ENCODE results near the gene NCK2. TPM values are rescaled to one million over a fixed set of nuclear protein-coding genes. Genes with fewer than 3 reads are reported as not detected.

The NCK2 gene
- total RNA-seq, 1 experiment from 2014 or later, result 21.6 TPM

GRCh38 chr2:105893011-105893995, 148.6 kb downstream of the NCK2 start:
- Histone ChIP-seq H3K9me3 (ENCODE audit: low read depth, low read length, poor library complexity, severe bottlenecking) (no peaks in the 10 kb centered on the region), H3K4me1 (ENCODE audit: insufficient read depth, low read length, poor library complexity, severe bottlenecking) (no peaks in the 10 kb centered on the region), H3K4me3 (ENCODE audit: low read depth, low read length, poor library complexity, severe bottlenecking) (no peak overlapping the region), H3K27ac (ENCODE audit: low read depth, low read length, poor library complexity, severe bottlenecking) (no peak overlapping the region), H3K36me3 (ENCODE audit: insufficient read depth, low read length, poor library complexity, severe bottlenecking) (no peaks in the 10 kb centered on the region), H3K27me3 (replicated peaks; ENCODE audit: insufficient read depth, low read depth, low read length, poor library complexity) (no peaks in the 10 kb centered on the region)
- intact Hi-C loops (cut with micrococcal nuclease; ENCODE audit: unreplicated experiment), result no loop called here
- ChIA-PET POLR2A (ENCODE audit: low non-redundant PET) (no interaction called here), CTCF (no interaction called here)
- BruUV-seq (replicated peaks), result TSS peak; percentile 86
- TF ChIP-seq CTCF (conservative IDR thresholded peaks at IDR 0.05; ENCODE audit: low read depth, low read length) (no peak), EZH2 (IDR thresholded peaks at IDR 0.05; ENCODE audit: borderline replicate concordance, low read depth, low read length, poor library complexity, severe bottlenecking) (no peak)
- no peak for DNase-seq (ENCODE audit: low spot score)

DNA sequence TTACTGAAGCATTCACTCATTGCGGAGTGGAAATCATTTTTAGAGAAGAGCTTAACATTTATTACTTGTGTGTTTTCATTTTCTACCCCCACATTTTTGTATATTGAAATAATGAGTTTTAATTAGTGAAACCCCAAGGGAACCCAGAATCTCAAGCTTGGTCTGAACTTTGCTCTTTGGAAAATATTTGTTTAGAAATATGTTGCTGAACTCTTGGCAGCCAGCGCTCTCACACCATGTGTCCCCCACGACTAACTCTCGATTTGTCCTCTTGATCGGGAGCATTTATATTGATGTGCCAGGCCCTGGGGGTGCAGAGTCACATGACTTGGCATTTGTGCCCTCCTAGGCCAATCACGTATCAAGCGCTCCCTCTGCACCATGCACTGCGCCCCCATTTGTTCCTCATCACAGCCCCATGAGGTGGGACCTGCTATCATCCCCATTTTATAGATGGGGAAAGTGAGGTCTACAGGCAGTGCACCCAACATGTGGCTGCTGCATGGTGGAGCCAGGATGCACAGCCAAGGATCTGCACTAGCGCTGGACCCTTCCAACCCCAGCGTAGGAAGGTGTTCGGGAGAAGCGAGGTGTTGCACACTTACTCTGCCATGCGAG, 149.7 kb downstream of the NCK2 start:
- no TSS peak for BruUV-seq (replicated peaks)
- intact Hi-C loops (cut with micrococcal nuclease; ENCODE audit: unreplicated experiment), result no loop called here
- Histone ChIP-seq H3K9me3 (ENCODE audit: low read depth, low read length, poor library complexity, severe bottlenecking) (no peaks in the 10 kb centered on the region), H3K27ac (ENCODE audit: low read depth, low read length, poor library complexity, severe bottlenecking) (no peak overlapping the region), H3K4me1 (ENCODE audit: insufficient read depth, low read length, poor library complexity, severe bottlenecking) (no peaks in the 10 kb centered on the region), H3K36me3 (ENCODE audit: insufficient read depth, low read length, poor library complexity, severe bottlenecking) (no peaks in the 10 kb centered on the region), H3K4me3 (ENCODE audit: low read depth, low read length, poor library complexity, severe bottlenecking) (no peak overlapping the region), H3K27me3 (replicated peaks; ENCODE audit: insufficient read depth, low read depth, low read length, poor library complexity) (no peaks in the 10 kb centered on the region)
- TF ChIP-seq EZH2 (IDR thresholded peaks at IDR 0.05; ENCODE audit: borderline replicate concordance, low read depth, low read length, poor library complexity, severe bottlenecking), result no peak
- ChIA-PET CTCF (no interaction called here), POLR2A (ENCODE audit: low non-redundant PET) (no interaction called here)
- DNase-seq (ENCODE audit: low spot score), result no peak

DNA sequence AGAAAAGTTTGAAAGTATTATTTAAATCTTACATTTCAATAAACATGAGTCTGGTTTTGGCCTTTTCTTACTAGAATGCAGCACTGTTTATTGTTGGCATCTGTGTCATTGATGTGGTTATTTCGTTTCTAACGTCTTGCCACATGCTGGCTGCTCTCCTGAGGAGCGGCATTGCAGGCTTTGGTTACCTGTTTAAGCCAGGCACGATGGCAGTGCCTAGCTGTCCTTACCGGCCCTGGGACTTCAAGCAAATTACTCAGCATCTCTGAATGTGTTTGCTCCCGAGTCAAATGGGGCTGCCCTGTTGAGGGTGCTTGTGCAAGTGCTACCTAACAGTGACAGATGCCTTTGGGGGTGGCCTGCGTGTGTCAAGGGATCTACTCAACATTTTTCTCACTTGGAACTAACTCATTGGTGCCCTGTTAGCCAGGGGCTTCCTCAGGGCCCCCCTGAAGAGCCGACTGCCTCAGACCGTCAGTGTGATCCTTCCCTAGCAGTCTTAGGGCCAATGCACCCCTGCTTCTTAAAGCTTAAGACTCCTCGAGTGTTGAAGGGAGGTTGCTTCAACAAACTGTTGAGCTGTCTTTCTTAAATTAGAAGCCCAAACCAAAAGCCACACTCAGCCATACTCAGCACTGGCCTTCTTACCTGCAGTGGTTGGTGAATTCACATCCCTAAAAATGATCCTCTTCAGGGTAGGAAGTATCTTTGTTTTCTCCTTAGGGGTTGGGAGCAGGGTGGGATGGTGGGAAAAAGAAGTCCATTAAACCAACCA, 151.5 kb downstream of the NCK2 start:
- ChIA-PET POLR2A (ENCODE audit: low non-redundant PET) (no interaction called here), CTCF (no interaction called here)
- TF ChIP-seq CTCF (conservative IDR thresholded peaks at IDR 0.05; ENCODE audit: low read depth, low read length) (no peak), EZH2 (IDR thresholded peaks at IDR 0.05; ENCODE audit: borderline replicate concordance, low read depth, low read length, poor library complexity, severe bottlenecking) (no peak)
- H3K27me3 ChIP-seq (replicated peaks; ENCODE audit: insufficient read depth, low read depth, low read length, poor library complexity), result no peaks in the 10 kb centered on the region
- no peaks in the 10 kb centered on the region for H3K4me1 ChIP-seq (ENCODE audit: insufficient read depth, low read length, poor library complexity, severe bottlenecking)
- H3K36me3 ChIP-seq (ENCODE audit: insufficient read depth, low read length, poor library complexity, severe bottlenecking), result no peaks in the 10 kb centered on the region
- BruUV-seq (replicated peaks), result no TSS peak
- no peak for DNase-seq (ENCODE audit: low spot score)
- H3K9me3 ChIP-seq (ENCODE audit: low read depth, low read length, poor library complexity, severe bottlenecking), result no peaks in the 10 kb centered on the region
- intact Hi-C loops (cut with micrococcal nuclease; ENCODE audit: unreplicated experiment), result no loop called here
- H3K27ac ChIP-seq (ENCODE audit: low read depth, low read length, poor library complexity, severe bottlenecking), result no peak overlapping the region
- H3K4me3 ChIP-seq (ENCODE audit: low read depth, low read length, poor library complexity, severe bottlenecking), result no peak overlapping the region

Measured in A673 (cell line).